OCI-LY3 (cell line): ENCODE results near the gene BCAP29.

Experiments used
- EZH2phosphoT487 ChIP-seq: fragments of 200-600 bp; shearing (Covaris generic); IDR thresholded peaks from 2 replicates; pipeline ENCODE4 v1.6.1; 2018; ENCODE audit warnings: antibody characterized with exemption, mixed run types, low read depth
- TF ChIP-seq, protein P1 (sequence below): fragments of 200-600, 300-600 bp; sonication (generic); IDR thresholded peaks from 2 replicates; pipeline ENCODE4 v1.5.1; 2014; ENCODE audit warnings: antibody characterized with exemption, low read length, low read depth

DNA sequence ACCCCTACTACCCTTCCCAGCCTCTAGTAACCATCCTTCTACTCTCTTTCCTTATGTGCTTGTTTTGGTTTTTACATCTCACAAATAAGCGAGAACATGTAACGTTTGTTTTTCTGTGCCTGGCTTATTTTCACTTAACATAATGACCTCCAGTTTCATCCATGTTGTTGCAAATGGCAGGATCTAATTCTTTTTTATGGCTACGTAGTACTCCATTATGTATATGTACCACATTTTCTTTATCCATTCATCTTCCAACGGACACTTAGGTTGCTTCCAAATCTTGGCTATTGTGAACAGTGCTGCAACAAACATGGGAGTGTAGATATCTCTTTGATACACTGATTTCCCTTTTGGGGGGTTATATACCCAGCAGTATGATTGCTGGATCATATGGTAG is 47.0 kb downstream of the BCAP29 start:
- TF ChIP-seq, protein P1, sequence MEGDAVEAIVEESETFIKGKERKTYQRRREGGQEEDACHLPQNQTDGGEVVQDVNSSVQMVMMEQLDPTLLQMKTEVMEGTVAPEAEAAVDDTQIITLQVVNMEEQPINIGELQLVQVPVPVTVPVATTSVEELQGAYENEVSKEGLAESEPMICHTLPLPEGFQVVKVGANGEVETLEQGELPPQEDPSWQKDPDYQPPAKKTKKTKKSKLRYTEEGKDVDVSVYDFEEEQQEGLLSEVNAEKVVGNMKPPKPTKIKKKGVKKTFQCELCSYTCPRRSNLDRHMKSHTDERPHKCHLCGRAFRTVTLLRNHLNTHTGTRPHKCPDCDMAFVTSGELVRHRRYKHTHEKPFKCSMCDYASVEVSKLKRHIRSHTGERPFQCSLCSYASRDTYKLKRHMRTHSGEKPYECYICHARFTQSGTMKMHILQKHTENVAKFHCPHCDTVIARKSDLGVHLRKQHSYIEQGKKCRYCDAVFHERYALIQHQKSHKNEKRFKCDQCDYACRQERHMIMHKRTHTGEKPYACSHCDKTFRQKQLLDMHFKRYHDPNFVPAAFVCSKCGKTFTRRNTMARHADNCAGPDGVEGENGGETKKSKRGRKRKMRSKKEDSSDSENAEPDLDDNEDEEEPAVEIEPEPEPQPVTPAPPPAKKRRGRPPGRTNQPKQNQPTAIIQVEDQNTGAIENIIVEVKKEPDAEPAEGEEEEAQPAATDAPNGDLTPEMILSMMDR = no peak
- TF ChIP-seq EZH2phosphoT487 = no peak
